Measurements from ENCODE around the gene ANKFN1.
"Not testable (repeated sequence)": the region's sequence is repeated elsewhere in the genome, so short reads cannot be mapped to it uniquely, and the experiment has no call there.

ANKFN1 gene

GRCh38 chr17:56325313-56326000, 172.2 kb downstream of the ANKFN1 start:
- DNase-seq (ENCODE audit: extremely low read depth in 1 of 2, low read depth in 1 of 2) = no peak

- DNase-seq (ENCODE audit: extremely low read depth in 1 of 2, low read depth in 1 of 2) = no peak
These were observed 172.7 kb downstream of the ANKFN1 start for GRCh38 chr17:56326001-56326359.

GRCh38 chr17:56347639-56348038, 194.4 kb downstream of the ANKFN1 start:
- DNase-seq (ENCODE audit: extremely low read depth in 1 of 2, low read depth in 1 of 2) = no peak

GRCh38 chr17:56350592-56350991, 197.3 kb downstream of the ANKFN1 start:
- DNase-seq (ENCODE audit: extremely low read depth in 1 of 2, low read depth in 1 of 2) = no peak

- DNase-seq (ENCODE audit: extremely low read depth in 1 of 2, low read depth in 1 of 2) = no peak
These were observed 198.4 kb downstream of the ANKFN1 start for GRCh38 chr17:56351675-56352074.

- DNase-seq (ENCODE audit: extremely low read depth in 1 of 2, low read depth in 1 of 2) = no peak
These were observed 205.4 kb downstream of the ANKFN1 start for GRCh38 chr17:56358651-56359050.

GRCh38 chr17:56359518-56359917, 206.2 kb downstream of the ANKFN1 start:
- DNase-seq (ENCODE audit: extremely low read depth in 1 of 2, low read depth in 1 of 2) = no peak

- DNase-seq (ENCODE audit: extremely low read depth in 1 of 2, low read depth in 1 of 2) = no peak
These were observed 214.1 kb downstream of the ANKFN1 start for GRCh38 chr17:56367366-56367765.

- DNase-seq (ENCODE audit: extremely low read depth in 1 of 2, low read depth in 1 of 2) = no peak
These were observed 220.9 kb downstream of the ANKFN1 start for GRCh38 chr17:56373981-56374833.

GRCh38 chr17:56389356-56389755, 236.1 kb downstream of the ANKFN1 start:
- DNase-seq (ENCODE audit: extremely low read depth in 1 of 2, low read depth in 1 of 2) = no peak

GRCh38 chr17:56392321-56392720, 239.0 kb downstream of the ANKFN1 start:
- no peak for DNase-seq (ENCODE audit: extremely low read depth in 1 of 2, low read depth in 1 of 2)

- no peak for DNase-seq (ENCODE audit: extremely low read depth in 1 of 2, low read depth in 1 of 2)
These were observed 239.9 kb downstream of the ANKFN1 start for GRCh38 chr17:56393156-56393555.

- DNase-seq (ENCODE audit: extremely low read depth in 1 of 2, low read depth in 1 of 2) = no peak
These were observed 242.5 kb downstream of the ANKFN1 start for GRCh38 chr17:56395787-56396186.

GRCh38 chr17:56407086-56407485, 253.8 kb downstream of the ANKFN1 start:
- no peak for DNase-seq (ENCODE audit: extremely low read depth in 1 of 2, low read depth in 1 of 2)

GRCh38 chr17:56412356-56412755, 259.1 kb downstream of the ANKFN1 start:
- not testable (repeated sequence) for DNase-seq (ENCODE audit: extremely low read depth in 1 of 2, low read depth in 1 of 2)

GRCh38 chr17:56416682-56417351, 263.5 kb downstream of the ANKFN1 start:
- no peak for DNase-seq (ENCODE audit: extremely low read depth in 1 of 2, low read depth in 1 of 2)

- no peak for DNase-seq (ENCODE audit: extremely low read depth in 1 of 2, low read depth in 1 of 2)
These were observed 270.7 kb downstream of the ANKFN1 start for GRCh38 chr17:56424005-56424404.

GRCh38 chr17:56424543-56425044, 271.3 kb downstream of the ANKFN1 start:
- no peak for DNase-seq (ENCODE audit: extremely low read depth in 1 of 2, low read depth in 1 of 2)

- DNase-seq (ENCODE audit: extremely low read depth in 1 of 2, low read depth in 1 of 2) = no peak
These were observed 272.2 kb downstream of the ANKFN1 start for GRCh38 chr17:56425483-56425882.

GRCh38 chr17:56426901-56427300, 273.6 kb downstream of the ANKFN1 start:
- DNase-seq (ENCODE audit: extremely low read depth in 1 of 2, low read depth in 1 of 2) = no peak

- DNase-seq (ENCODE audit: extremely low read depth in 1 of 2, low read depth in 1 of 2) = no peak
These were observed 278.5 kb downstream of the ANKFN1 start for GRCh38 chr17:56431736-56432135.

GRCh38 chr17:56432443-56432842, 279.2 kb downstream of the ANKFN1 start:
- no peak for DNase-seq (ENCODE audit: extremely low read depth in 1 of 2, low read depth in 1 of 2)
